Left cardiac atrium (tissue), 4 donors: ENCODE results near the gene RHBDL1. TPM values are rescaled to one million over a fixed set of nuclear protein-coding genes. Genes with fewer than 3 reads are reported as not detected.
A peak's percentile ranks its signal among the peaks of the same experiment; 100 is the strongest.
"Not testable (repeated sequence)": the region's sequence is repeated elsewhere in the genome, so short reads cannot be mapped to it uniquely, and the experiment has no call there.

Experiments used
- ATAC-seq, 2 donors: fragments of 200-7000 bp; cut with Tn5 transposase; one replicate each; pipeline ENCODE4 v1.9.1; 2020; ENCODE audit warnings: mild to moderate bottlenecking in 2 of 2, moderate library complexity in 2 of 2
- DNase-seq: peaks from one replicate; pipeline ENCODE4 v3.0.0-alpha.2; 2020
- intact Hi-C, 2 donors: fragments of 100-400 bp; cut with DNase I; formaldehyde crosslinking; loops; one replicate each; pipeline versions ENCODE4 v1.14.1 to v1.15.1; 2022 to 2023
- total RNA-seq, 2 donors: library from RNA; stranded (reverse); fragmentation: NEBNext Ultra II Directional; extraction: Animal tissue kit (Norgen Biotek cat#: 25700); gene quantifications; one replicate each; pipeline ENCODE4 v1.2.1, GENCODE V29; 2021
- donor health status: DM: no; HTN: yes; CAD: no.
- donor health status: DM: no; HTN: yes; CAD: no; lungs with severe emphysema.
- donor health status: DM: yes; HTN: yes; CAD: no.
- donor health status: Dilated cardiomyopathy.

The RHBDL1 gene
- total RNA-seq, 2 donors from 2014 or later = 1.2 TPM

GRCh38 chr16:710500-711075 lies 35.1 kb downstream of the RHBDL1 start:
- intact Hi-C loops = loop anchor here (1.0 to 10.0 kb wide), 3 partner anchors 75 to 344 kb away; partner anchors contain the start of genes CHTF18 (in 1 of the 2) and RPUSD1 (in 1 of the 2)
- DNase-seq (no peak), ATAC-seq (no peak)

GRCh38 chr16:711084-711483 lies 35.6 kb downstream of the RHBDL1 start:
- DNase-seq = no peak

GRCh38 chr16:711548-712320 lies 36.3 kb downstream of the RHBDL1 start:
- intact Hi-C loops = loop anchor here (1.0 to 10.0 kb wide), 3 partner anchors 74 to 343 kb away; partner anchors contain the start of genes CHTF18 (in 1 of the 2) and RPUSD1 (in 1 of the 2)
- peak; percentile 53 to 64 for ATAC-seq
- DNase-seq = peak; percentile 82

More at GRCh38 chr16:711084-711483, 35.6 kb downstream of the RHBDL1 start:
- ATAC-seq = no peak
- intact Hi-C loops = loop anchor here (1.0 to 10.0 kb wide), 3 partner anchors 74 to 344 kb away; partner anchors contain the start of genes CHTF18 (in 1 of the 2) and RPUSD1 (in 1 of the 2)

- ATAC-seq, DNase-seq: not testable (repeated sequence)
- intact Hi-C loops = loop anchor here in 1 of 2 donors (5.0 to 10.0 kb wide), 2 partner anchors 75 to 342 kb away; partner anchors contain the start of genes CHTF18 and RPUSD1
Observed at GRCh38 chr16:712740-713250, 37.3 kb downstream of the RHBDL1 start.

GRCh38 chr16:714079-714478 lies 38.6 kb downstream of the RHBDL1 start:
- intact Hi-C loops = loop anchor here in 1 of 2 donors (5.0 to 10.0 kb wide), 2 partner anchors 73 to 341 kb away; partner anchors contain the start of genes CHTF18 and RPUSD1
- ATAC-seq (no peak), DNase-seq (no peak)

- intact Hi-C loops = loop anchor here in 1 of 2 donors (5.0 to 10.0 kb wide), 2 partner anchors 72 to 340 kb away; partner anchors contain the start of genes CHTF18 and RPUSD1
- ATAC-seq = peak; percentile 85 to 95
- peak; percentile 95 for DNase-seq
Observed at GRCh38 chr16:714558-715476, 39.3 kb downstream of the RHBDL1 start, which contains the start of gene METRN. Gene METRN (plus strand): TSS chr16:715118. CDS start chr16:715290, 172 bp downstream.

GRCh38 chr16:715477-716199 lies 40.2 kb downstream of the RHBDL1 start:
- intact Hi-C loops = loop anchor here in 1 of 2 donors (10.0 kb wide), 1 partner anchor 339 kb away; no protein-coding TSS in a partner anchor
- DNase-seq (no peak), ATAC-seq (peak; percentile 1 to 7)

- DNase-seq = no peak
- intact Hi-C loops = loop anchor here in 1 of 2 donors (10.0 kb wide), 1 partner anchor 339 kb away; no protein-coding TSS in a partner anchor
- no peak for ATAC-seq
Observed at GRCh38 chr16:716200-716568, 40.7 kb downstream of the RHBDL1 start.

GRCh38 chr16:716768-717325 lies 41.4 kb downstream of the RHBDL1 start:
- intact Hi-C loops = loop anchor here in 1 of 2 donors (10.0 kb wide), 1 partner anchor 338 kb away; no protein-coding TSS in a partner anchor
- ATAC-seq (no peak), DNase-seq (no peak)

- DNase-seq (no peak), ATAC-seq (no peak)
- intact Hi-C loops = loop anchor here in 1 of 2 donors (10.0 kb wide), 1 partner anchor 337 kb away; no protein-coding TSS in a partner anchor
Observed at GRCh38 chr16:717450-718245, 42.2 kb downstream of the RHBDL1 start.

- no peak for ATAC-seq
- intact Hi-C loops = loop anchor here in 1 of 2 donors (10.0 kb wide), 1 partner anchor 336 kb away; no protein-coding TSS in a partner anchor
Observed at GRCh38 chr16:718389-718788, 42.9 kb downstream of the RHBDL1 start.

GRCh38 chr16:718922-719321 lies 43.5 kb downstream of the RHBDL1 start:
- no peak for ATAC-seq
- no peak for DNase-seq
- intact Hi-C loops = loop anchor here in 1 of 2 donors (10.0 kb wide), 1 partner anchor 336 kb away; no protein-coding TSS in a partner anchor

More at GRCh38 chr16:718389-718788, 42.9 kb downstream of the RHBDL1 start:
- DNase-seq = no peak

- DNase-seq (no peak), ATAC-seq (no peak)
- intact Hi-C loops = loop anchor here in 1 of 2 donors (10.0 kb wide), 1 partner anchor 335 kb away; no protein-coding TSS in a partner anchor
Observed at GRCh38 chr16:719815-720446, 44.5 kb downstream of the RHBDL1 start.

- intact Hi-C loops = no loop called here
- DNase-seq (peak; percentile 71), ATAC-seq (peak; percentile 63 to 65)
Observed at GRCh38 chr16:720447-720989, 45.0 kb downstream of the RHBDL1 start.

GRCh38 chr16:720990-721764 lies 45.7 kb downstream of the RHBDL1 start, which contains the start of gene ANTKMT:
Gene ANTKMT (plus strand): TSS chr16:721146. CDS start chr16:721275, 129 bp downstream.
- peak; percentile 82 for DNase-seq
- intact Hi-C loops = no loop called here
- peak; percentile 84 to 90 for ATAC-seq
